Erythroblast (primary cell): Measurements from ENCODE around the gene BEAN1.
"Not testable (repeated sequence)": the region's sequence is repeated elsewhere in the genome, so short reads cannot be mapped to it uniquely, and the experiment has no call there.

Experiments used
- DNase-seq, 2 experiments: peaks; one replicate each; lab custom pipeline; 2025; lab: John Stamatoyannopoulos, UW
- GATA1 ChIP-seq: IDR thresholded peaks from 2 replicates; pipeline ENCODE4 v1.6.1; 2011; ENCODE audit warnings: low read depth, mild to moderate bottlenecking, control low read depth, low read length, moderate library complexity
- POLR2A ChIP-seq: IDR thresholded peaks from 2 replicates; pipeline ENCODE4 v1.6.1; 2011; ENCODE audit warnings: mild to moderate bottlenecking, low read length

BEAN1 gene

GRCh38 chr16:66510711-66511601 lies 83.9 kb downstream of the BEAN1 start:
- no peak for DNase-seq
- TF ChIP-seq GATA1 (no peak), POLR2A (no peak)

GRCh38 chr16:66511602-66512271 lies 84.6 kb downstream of the BEAN1 start:
- no peak for TF ChIP-seq GATA1
- no peak for TF ChIP-seq POLR2A
- DNase-seq: peak; percentile 54 to 67

DNA sequence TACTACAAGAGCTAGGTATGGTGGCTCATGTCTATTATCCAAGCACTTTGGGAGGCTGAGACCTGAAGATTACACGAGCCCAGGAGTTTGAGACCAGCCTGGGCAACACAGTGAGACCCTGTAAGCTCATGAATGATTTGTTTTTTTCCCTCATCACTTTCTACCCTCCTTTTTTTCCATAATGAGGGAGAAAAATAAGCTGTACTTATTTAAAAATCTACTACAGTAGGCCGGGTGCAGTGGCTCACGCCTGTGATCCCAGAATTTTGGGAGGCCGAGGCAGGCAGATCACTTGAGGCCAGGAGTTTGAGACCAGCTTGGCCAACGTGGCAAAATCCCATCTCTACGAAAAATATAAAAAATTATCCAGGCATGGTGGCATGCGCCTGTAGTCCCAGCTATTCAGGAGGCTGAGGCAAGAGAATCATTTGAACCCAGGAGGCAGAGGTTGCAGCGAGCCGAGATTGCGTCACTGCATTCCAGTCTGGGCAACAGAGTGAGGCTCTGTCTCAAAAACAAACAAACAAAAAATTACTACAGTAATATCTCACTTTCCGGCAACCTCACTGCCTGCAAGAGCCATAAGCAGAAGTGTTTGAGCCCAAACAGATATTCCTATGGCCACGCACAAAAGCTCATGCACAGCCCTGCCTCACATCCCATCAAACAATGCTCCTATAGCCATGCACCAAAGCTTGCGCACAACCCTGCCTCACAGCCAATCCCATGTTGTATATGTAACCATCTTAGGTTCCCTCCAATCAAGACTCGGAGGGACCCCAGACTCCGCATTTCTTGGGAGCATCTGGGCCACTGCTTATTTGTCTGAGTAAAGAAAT lies 85.4 kb downstream of the BEAN1 start:
- DNase-seq: no peak
- TF ChIP-seq GATA1 (no peak), POLR2A (no peak)

GRCh38 chr16:66513111-66513723 lies 86.1 kb downstream of the BEAN1 start:
- no peak for DNase-seq
- TF ChIP-seq GATA1 (no peak), POLR2A (no peak)

DNA sequence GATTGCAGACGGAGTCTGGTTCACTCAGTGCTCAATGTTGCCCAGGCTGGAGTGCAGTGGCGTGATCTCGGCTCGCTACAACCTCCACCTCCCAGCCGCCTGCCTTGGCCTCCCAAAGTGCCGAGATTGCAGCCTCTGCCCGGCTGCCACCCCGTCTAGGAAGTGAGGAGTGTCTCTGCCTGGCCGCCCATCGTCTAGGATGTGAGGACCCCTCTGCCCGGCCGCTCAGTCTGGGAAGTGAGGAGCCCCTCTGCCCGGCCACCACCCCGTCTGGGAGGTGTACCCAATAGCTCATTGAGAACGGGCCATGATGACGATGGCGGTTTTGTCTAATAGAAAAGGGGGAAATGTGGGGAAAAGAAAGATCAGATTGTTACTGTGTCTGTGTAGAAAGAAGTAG lies 87.3 kb downstream of the BEAN1 start:
- not testable (repeated sequence) for DNase-seq

- DNase-seq: not testable (repeated sequence)
These were observed 88.0 kb downstream of the BEAN1 start for GRCh38 chr16:66514980-66515595.

GRCh38 chr16:66515596-66516508 lies 88.8 kb downstream of the BEAN1 start:
- peak; percentile 16 to 35 for DNase-seq
- TF ChIP-seq POLR2A (no peak), GATA1 (no peak)

DNA sequence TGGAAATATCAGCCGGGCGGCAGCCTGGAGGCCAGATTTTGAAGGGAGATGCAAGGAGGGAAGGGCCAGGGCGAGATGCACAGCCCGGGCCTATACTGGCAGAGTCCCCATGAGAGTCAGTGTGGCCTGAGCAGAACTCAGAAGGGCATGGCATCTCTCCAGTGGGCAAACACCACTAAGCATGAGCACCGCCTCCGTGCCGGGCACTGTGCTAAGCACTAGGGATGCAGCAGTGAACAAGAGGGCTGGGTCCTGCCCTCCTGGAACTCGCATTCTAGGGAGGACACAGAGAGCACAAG lies 89.4 kb downstream of the BEAN1 start:
- no peak for DNase-seq
- TF ChIP-seq GATA1 (no peak), POLR2A (no peak)

DNA sequence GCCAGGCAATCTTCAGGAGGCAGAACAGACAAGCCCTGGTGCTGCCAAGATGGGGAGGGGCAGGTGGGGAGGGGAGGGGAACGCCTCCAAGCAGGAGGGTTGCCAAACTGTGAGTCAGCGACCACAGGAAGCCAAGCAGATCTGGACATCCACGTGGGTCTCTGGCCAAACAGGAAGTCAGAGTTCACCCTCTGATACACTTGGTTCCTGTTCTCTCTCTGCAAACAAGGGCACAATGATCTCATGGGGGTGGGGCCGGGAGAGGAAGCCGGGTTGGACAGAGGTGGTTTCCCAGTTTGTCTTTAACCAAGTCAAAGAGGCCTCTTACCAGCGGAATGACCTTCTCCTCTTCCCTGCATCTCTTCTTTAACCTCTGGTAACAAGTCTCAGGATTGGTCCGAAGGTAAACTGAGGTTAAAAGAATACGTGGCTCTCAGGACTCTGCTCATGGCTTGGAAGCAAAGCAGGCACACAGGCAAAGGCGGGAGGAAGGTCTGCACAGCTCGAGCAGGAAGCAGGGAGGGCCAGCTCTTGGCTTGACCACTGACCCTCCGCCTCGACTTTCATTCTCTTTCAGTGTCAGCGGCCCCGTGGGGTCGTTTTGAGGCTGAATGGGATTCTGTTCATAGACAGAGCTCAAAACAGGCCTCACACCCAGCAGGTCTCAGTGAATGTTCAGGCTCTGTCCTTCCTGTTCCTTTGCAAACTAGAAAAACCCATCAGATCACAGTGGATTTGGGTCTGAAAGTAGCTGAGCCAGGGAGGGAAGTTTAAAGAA lies 89.9 kb downstream of the BEAN1 start:
- DNase-seq: peak; percentile 96 to 97
- TF ChIP-seq GATA1 (no peak), POLR2A (peak; percentile 78)

DNA sequence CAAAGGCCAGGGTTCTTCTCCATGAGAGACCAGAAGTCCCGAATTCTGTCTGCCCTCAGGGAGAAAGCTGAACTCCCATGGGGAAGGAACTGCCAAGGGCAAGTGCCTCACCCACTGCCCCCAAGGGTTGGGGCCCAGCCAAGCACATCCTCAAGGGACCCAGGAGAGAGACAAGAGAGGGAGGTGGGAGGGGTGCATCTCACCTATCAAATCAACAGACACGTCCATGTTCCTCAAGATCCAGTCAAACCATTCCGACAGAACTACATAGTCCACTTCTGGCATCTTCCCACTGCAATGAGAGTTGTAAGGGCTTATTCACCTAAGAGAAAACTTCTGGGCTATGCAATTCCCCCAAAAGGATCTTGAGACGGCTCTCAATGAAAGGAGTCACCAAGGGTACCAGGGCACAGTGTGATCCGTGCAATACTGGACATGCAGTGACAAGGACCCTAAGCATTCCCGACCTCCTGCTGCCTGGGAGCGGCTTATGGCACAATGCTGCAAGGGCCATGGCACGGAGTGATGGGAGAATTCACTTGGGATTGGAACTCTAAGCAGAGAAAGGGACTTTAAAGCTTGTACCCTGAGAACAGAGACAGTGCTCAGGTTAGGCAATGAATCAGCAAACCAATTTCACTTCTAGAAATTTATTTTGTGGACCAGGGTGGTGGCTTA lies 90.6 kb downstream of the BEAN1 start:
- peak in 1 of 2 experiments; percentile 43 for DNase-seq
- TF ChIP-seq GATA1: no peak
- TF ChIP-seq POLR2A: no peak
